ENCODE measurements around the gene DYNC2I2. TPM values are rescaled to one million over a fixed set of nuclear protein-coding genes. Genes with fewer than 3 reads are reported as not detected.
"Not testable (repeated sequence)": the region's sequence is repeated elsewhere in the genome, so short reads cannot be mapped to it uniquely, and the experiment has no call there.

The DYNC2I2 gene
- total and polyA plus RNA-seq, 2 experiments from 2014 or later = 48.7 to 78.3 TPM

DNA sequence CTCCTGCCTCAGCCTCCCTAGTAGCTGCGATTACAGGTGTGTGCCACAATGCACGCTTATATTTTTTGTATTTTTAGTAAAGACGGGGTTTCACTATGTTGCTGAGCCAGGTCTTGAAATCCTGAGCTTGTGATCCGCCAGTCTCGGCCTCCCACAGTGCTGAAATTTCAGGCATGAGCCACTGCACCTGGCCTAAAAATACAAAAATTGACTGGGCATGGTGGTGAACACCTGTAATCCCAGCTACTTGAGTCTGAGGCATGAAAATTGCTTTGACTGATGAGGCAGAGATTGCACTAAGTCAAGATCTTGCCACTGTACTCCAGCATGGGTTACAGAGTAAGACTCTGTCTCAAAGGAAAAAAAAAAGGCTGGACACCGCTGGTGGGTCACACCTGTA lies 13.1 kb upstream of the DYNC2I2 start:
- H3K27ac ChIP-seq (ENCODE audit: low read depth) = no peak overlapping the region
- Mint-ChIP-seq H3K9me3 (no peaks in the 10 kb centered on the region), H3K27ac (no peak overlapping the region), H3K27me3 (ENCODE audit: insufficient read depth, low read depth, poor library complexity) (peaks cover 8% of the 10 kb centered on the region), H3K4me3 (no peak overlapping the region), H3K4me1 (no peaks in the 10 kb centered on the region), H3K36me3 (ENCODE audit: low read depth) (no peaks in the 10 kb centered on the region)
- H3K9me2 ChIP-seq (ENCODE audit: insufficient read depth) = no peaks in the 10 kb centered on the region
- H2AFZ ChIP-seq = no peak overlapping the region
- H3K4me3 ChIP-seq = no peak overlapping the region
- TF ChIP-seq STAT1 (IDR thresholded peaks at IDR 0.05; ENCODE audit: unreplicated experiment) (no peak), EZH2 (IDR thresholded peaks at IDR 0.05; ENCODE audit: low read depth, unreplicated experiment) (no peak), CREB1 (CRISPR knock-in tag; IDR thresholded peaks at IDR 0.05; ENCODE audit: low read depth) (no peak), POLR2AphosphoS5 (IDR thresholded peaks at IDR 0.05; ENCODE audit: low read depth) (no peak), NANOG (IDR thresholded peaks at IDR 0.05; ENCODE audit: borderline replicate concordance) (no peak), ZNF114 (CRISPR knock-in tag; IDR thresholded peaks at IDR 0.05) (no peak), EZH2phosphoT487 (IDR thresholded peaks at IDR 0.05; ENCODE audit: unreplicated experiment) (no peak), ZNF331 (CRISPR knock-in tag; IDR thresholded peaks at IDR 0.05; ENCODE audit: low read depth) (no peak), JUNB (IDR thresholded peaks at IDR 0.05; ENCODE audit: unreplicated experiment) (no peak)
- TF ChIP-seq, protein P1, sequence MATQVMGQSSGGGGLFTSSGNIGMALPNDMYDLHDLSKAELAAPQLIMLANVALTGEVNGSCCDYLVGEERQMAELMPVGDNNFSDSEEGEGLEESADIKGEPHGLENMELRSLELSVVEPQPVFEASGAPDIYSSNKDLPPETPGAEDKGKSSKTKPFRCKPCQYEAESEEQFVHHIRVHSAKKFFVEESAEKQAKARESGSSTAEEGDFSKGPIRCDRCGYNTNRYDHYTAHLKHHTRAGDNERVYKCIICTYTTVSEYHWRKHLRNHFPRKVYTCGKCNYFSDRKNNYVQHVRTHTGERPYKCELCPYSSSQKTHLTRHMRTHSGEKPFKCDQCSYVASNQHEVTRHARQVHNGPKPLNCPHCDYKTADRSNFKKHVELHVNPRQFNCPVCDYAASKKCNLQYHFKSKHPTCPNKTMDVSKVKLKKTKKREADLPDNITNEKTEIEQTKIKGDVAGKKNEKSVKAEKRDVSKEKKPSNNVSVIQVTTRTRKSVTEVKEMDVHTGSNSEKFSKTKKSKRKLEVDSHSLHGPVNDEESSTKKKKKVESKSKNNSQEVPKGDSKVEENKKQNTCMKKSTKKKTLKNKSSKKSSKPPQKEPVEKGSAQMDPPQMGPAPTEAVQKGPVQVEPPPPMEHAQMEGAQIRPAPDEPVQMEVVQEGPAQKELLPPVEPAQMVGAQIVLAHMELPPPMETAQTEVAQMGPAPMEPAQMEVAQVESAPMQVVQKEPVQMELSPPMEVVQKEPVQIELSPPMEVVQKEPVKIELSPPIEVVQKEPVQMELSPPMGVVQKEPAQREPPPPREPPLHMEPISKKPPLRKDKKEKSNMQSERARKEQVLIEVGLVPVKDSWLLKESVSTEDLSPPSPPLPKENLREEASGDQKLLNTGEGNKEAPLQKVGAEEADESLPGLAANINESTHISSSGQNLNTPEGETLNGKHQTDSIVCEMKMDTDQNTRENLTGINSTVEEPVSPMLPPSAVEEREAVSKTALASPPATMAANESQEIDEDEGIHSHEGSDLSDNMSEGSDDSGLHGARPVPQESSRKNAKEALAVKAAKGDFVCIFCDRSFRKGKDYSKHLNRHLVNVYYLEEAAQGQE (IDR thresholded peaks at IDR 0.05; ENCODE audit: unreplicated experiment) = no peak
- TF ChIP-seq, protein P2, sequence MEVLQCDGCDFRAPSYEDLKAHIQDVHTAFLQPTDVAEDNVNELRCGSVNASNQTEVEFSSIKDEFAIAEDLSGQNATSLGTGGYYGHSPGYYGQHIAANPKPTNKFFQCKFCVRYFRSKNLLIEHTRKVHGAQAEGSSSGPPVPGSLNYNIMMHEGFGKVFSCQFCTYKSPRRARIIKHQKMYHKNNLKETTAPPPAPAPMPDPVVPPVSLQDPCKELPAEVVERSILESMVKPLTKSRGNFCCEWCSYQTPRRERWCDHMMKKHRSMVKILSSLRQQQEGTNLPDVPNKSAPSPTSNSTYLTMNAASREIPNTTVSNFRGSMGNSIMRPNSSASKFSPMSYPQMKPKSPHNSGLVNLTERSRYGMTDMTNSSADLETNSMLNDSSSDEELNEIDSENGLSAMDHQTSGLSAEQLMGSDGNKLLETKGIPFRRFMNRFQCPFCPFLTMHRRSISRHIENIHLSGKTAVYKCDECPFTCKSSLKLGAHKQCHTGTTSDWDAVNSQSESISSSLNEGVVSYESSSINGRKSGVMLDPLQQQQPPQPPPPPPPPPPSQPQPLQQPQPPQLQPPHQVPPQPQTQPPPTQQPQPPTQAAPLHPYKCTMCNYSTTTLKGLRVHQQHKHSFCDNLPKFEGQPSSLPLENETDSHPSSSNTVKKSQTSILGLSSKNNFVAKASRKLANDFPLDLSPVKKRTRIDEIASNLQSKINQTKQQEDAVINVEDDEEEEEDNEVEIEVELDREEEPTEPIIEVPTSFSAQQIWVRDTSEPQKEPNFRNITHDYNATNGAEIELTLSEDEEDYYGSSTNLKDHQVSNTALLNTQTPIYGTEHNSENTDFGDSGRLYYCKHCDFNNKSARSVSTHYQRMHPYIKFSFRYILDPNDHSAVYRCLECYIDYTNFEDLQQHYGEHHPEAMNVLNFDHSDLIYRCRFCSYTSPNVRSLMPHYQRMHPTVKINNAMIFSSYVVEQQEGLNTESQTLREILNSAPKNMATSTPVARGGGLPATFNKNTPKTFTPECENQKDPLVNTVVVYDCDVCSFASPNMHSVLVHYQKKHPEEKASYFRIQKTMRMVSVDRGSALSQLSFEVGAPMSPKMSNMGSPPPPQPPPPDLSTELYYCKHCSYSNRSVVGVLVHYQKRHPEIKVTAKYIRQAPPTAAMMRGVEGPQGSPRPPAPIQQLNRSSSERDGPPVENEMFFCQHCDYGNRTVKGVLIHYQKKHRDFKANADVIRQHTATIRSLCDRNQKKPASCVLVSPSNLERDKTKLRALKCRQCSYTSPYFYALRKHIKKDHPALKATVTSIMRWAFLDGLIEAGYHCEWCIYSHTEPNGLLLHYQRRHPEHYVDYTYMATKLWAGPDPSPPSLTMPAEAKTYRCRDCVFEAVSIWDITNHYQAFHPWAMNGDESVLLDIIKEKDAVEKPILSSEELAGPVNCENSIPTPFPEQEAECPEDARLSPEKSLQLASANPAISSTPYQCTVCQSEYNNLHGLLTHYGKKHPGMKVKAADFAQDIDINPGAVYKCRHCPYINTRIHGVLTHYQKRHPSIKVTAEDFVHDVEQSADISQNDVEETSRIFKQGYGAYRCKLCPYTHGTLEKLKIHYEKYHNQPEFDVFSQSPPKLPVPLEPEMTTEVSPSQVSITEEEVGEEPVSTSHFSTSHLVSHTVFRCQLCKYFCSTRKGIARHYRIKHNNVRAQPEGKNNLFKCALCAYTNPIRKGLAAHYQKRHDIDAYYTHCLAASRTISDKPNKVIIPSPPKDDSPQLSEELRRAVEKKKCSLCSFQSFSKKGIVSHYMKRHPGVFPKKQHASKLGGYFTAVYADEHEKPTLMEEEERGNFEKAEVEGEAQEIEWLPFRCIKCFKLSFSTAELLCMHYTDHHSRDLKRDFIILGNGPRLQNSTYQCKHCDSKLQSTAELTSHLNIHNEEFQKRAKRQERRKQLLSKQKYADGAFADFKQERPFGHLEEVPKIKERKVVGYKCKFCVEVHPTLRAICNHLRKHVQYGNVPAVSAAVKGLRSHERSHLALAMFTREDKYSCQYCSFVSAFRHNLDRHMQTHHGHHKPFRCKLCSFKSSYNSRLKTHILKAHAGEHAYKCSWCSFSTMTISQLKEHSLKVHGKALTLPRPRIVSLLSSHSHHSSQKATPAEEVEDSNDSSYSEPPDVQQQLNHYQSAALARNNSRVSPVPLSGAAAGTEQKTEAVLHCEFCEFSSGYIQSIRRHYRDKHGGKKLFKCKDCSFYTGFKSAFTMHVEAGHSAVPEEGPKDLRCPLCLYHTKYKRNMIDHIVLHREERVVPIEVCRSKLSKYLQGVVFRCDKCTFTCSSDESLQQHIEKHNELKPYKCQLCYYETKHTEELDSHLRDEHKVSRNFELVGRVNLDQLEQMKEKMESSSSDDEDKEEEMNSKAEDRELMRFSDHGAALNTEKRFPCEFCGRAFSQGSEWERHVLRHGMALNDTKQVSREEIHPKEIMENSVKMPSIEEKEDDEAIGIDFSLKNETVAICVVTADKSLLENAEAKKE (CRISPR knock-in tag; IDR thresholded peaks at IDR 0.05) = no peak
- TF ChIP-seq, protein P3, sequence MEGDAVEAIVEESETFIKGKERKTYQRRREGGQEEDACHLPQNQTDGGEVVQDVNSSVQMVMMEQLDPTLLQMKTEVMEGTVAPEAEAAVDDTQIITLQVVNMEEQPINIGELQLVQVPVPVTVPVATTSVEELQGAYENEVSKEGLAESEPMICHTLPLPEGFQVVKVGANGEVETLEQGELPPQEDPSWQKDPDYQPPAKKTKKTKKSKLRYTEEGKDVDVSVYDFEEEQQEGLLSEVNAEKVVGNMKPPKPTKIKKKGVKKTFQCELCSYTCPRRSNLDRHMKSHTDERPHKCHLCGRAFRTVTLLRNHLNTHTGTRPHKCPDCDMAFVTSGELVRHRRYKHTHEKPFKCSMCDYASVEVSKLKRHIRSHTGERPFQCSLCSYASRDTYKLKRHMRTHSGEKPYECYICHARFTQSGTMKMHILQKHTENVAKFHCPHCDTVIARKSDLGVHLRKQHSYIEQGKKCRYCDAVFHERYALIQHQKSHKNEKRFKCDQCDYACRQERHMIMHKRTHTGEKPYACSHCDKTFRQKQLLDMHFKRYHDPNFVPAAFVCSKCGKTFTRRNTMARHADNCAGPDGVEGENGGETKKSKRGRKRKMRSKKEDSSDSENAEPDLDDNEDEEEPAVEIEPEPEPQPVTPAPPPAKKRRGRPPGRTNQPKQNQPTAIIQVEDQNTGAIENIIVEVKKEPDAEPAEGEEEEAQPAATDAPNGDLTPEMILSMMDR (conservative IDR thresholded peaks at IDR 0.05; ENCODE audit: low read depth in 2 of 2) = no peak
- H3K36me3 ChIP-seq (ENCODE audit: insufficient read depth) = no peaks in the 10 kb centered on the region
- no peaks in the 10 kb centered on the region for H3K79me2 ChIP-seq (replicated peaks; ENCODE audit: insufficient read depth)
- H3K27me3 ChIP-seq (ENCODE audit: insufficient read depth) = no peaks in the 10 kb centered on the region
- DNase-seq (ENCODE audit: low spot score) = no peak
- no peaks in the 10 kb centered on the region for H4K20me1 ChIP-seq (replicated peaks; ENCODE audit: insufficient read depth)
- no peaks in the 10 kb centered on the region for H3K4me1 ChIP-seq (ENCODE audit: insufficient read depth)
- H3K4me2 ChIP-seq = no peak overlapping the region
- ATAC-seq = no peak
- H3F3A ChIP-seq (replicated peaks; ENCODE audit: low read depth) = no peaks in the 10 kb centered on the region

DNA sequence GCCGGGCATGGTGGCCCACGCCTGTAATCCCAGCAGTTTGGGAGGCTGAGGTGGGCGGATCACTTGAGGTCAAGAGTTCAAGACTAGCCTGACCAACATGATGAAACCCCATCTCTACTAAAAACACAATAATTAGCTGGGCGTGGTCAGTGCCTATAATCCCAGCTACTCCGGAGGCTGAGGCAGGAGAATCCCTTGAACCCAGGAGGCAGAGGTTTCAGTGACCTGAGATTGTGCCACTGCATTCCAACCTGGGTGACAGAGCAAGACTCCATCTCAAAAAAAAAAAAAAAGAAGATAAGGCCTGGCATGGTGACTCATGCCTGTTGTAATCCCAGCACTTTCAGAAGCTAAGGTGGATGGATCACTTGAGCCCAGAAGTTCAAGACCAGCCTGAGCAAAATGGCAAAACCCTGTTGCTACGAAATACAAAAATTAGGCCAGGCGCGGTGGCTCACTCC lies 9.9 kb upstream of the DYNC2I2 start:
- H3K79me2 ChIP-seq (replicated peaks; ENCODE audit: insufficient read depth); H3F3A ChIP-seq (replicated peaks; ENCODE audit: low read depth); H3K9me2 ChIP-seq (ENCODE audit: insufficient read depth); H3K27me3 ChIP-seq (ENCODE audit: insufficient read depth); H3K4me1 Mint-ChIP-seq; ATAC-seq; H3K27ac Mint-ChIP-seq; H3K4me1 ChIP-seq (ENCODE audit: insufficient read depth); H2AFZ ChIP-seq; H3K36me3 ChIP-seq (ENCODE audit: insufficient read depth); H3K4me3 Mint-ChIP-seq; H3K9me3 Mint-ChIP-seq; H4K20me1 ChIP-seq (replicated peaks; ENCODE audit: insufficient read depth); H3K36me3 Mint-ChIP-seq (ENCODE audit: low read depth); H3K4me3 ChIP-seq; DNase-seq (ENCODE audit: low spot score); H3K4me2 ChIP-seq; H3K27ac ChIP-seq (ENCODE audit: low read depth); H3K27me3 Mint-ChIP-seq (ENCODE audit: insufficient read depth, low read depth, poor library complexity): not testable (repeated sequence)
